Measurements from ENCODE around the gene RALGAPA2. TPM values are rescaled to one million over a fixed set of nuclear protein-coding genes. Genes with fewer than 3 reads are reported as not detected.
"Not testable (repeated sequence)": the region's sequence is repeated elsewhere in the genome, so short reads cannot be mapped to it uniquely, and the experiment has no call there.

RALGAPA2 gene
- total RNA-seq, 4 donors from 2014 or later = 25.9 to 48.9 (median 38.6) TPM

DNA sequence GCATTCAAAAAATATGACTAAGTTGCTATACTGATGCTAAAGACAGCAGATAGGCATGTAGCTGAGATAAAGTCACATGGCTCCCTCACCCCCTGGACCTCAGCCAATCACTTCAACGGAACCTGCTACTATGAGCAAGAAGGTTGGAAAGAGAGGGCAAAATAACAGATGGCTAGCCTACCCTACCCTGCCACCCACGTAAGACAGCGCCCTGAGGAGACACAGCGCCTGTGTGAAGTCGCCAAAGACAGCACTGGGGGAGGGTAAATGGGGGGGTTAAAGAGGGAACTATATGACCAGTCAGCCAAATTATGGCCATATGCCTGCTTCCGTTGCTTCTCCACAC lies 163.2 kb downstream of the RALGAPA2 start:
- Histone ChIP-seq H3K4me3 (no peak overlapping the region), H3K9me3 (no peaks in the 10 kb centered on the region), H3K27ac (no peak overlapping the region), H3K4me1 (no peaks in the 10 kb centered on the region), H3K36me3 (no peaks in the 10 kb centered on the region), H3K27me3 (no peaks in the 10 kb centered on the region)
- intact Hi-C loops (cut with DNase I; ENCODE audit: low total_unique reads) = no loop called here
- no peak for DNase-seq
- TF ChIP-seq CTCF (IDR thresholded peaks at IDR 0.05) = no peak
- TF ChIP-seq POLR2A (IDR thresholded peaks at IDR 0.05) = no peak

- TF ChIP-seq CTCF (IDR thresholded peaks at IDR 0.05) (no peak), POLR2A (IDR thresholded peaks at IDR 0.05) (no peak)
- intact Hi-C loops (cut with DNase I; ENCODE audit: low total_unique reads) = no loop called here
- DNase-seq = no peak
Measured at GRCh38 chr20:20548527-20549266, 163.7 kb downstream of the RALGAPA2 start.

DNA sequence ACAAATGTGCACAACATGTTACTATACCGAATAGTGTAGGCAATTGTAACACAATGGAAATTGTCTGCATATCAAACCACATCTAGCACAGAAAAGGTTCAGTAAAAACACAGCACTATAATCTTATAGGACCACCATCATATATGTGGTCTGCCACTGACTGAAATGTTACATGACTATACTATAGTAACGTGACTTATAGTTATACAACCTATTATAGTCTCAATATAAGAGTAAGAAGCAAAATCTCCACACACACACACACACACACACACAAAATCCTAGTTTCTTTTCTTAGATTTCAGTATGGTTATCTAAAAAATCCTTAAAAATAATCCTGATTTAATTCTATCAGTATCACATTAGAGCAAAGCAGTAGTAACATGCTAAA lies 164.6 kb downstream of the RALGAPA2 start:
- Histone ChIP-seq H3K4me3 (no peak overlapping the region), H3K9me3 (no peaks in the 10 kb centered on the region), H3K36me3 (no peaks in the 10 kb centered on the region), H3K27ac (no peak overlapping the region), H3K27me3 (no peaks in the 10 kb centered on the region), H3K4me1 (no peaks in the 10 kb centered on the region)
- TF ChIP-seq POLR2A (IDR thresholded peaks at IDR 0.05) (no peak), CTCF (IDR thresholded peaks at IDR 0.05) (no peak)
- no peak for DNase-seq
- intact Hi-C loops (cut with DNase I; ENCODE audit: low total_unique reads) = no loop called here

More at GRCh38 chr20:20548527-20549266, 163.7 kb downstream of the RALGAPA2 start:
- Histone ChIP-seq H3K4me3 (no peak overlapping the region), H3K27ac (no peak overlapping the region), H3K27me3 (no peaks in the 10 kb centered on the region), H3K9me3 (no peaks in the 10 kb centered on the region), H3K4me1 (no peaks in the 10 kb centered on the region), H3K36me3 (no peaks in the 10 kb centered on the region)

DNA sequence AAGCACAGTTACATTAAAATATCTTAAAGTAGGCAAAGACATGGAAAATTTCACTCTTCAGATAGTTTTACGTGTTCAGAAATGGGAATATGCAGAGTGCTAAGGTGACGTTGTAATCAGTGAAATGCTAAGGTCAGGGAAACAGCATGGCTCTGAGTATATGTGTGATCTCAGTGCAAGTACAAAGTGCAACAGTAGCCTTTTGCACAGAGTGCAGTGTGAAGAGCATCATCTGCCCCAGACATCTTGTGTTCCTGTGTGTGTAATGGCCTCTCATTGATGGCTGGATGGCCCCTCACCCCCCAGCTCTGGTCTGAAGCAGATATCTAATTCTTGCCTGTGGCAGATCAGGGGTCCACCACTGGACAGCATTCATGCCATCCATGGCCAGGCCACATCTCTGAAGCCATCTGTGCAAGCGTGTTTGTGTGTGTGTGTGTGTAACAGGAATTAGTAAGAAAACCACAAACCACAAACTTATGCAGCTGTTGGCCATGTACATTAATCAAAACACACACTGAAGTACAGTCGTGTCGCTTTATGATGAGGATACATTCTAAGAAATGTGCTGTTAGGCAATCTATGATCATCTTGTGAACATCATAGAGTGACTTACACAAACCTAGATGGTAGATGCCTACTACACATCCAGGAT lies 165.1 kb downstream of the RALGAPA2 start:
- Histone ChIP-seq H3K4me3 (no peak overlapping the region), H3K9me3 (no peaks in the 10 kb centered on the region), H3K27ac (no peak overlapping the region), H3K27me3 (no peaks in the 10 kb centered on the region), H3K4me1 (no peaks in the 10 kb centered on the region), H3K36me3 (no peaks in the 10 kb centered on the region)
- intact Hi-C loops (cut with DNase I; ENCODE audit: low total_unique reads) = no loop called here
- TF ChIP-seq POLR2A (IDR thresholded peaks at IDR 0.05) (no peak), CTCF (IDR thresholded peaks at IDR 0.05) (no peak)
- DNase-seq = no peak

- Histone ChIP-seq H3K27me3 (no peaks in the 10 kb centered on the region), H3K36me3 (no peaks in the 10 kb centered on the region), H3K4me1 (no peaks in the 10 kb centered on the region), H3K9me3 (no peaks in the 10 kb centered on the region), H3K27ac (no peak overlapping the region), H3K4me3 (no peak overlapping the region)
- TF ChIP-seq CTCF (IDR thresholded peaks at IDR 0.05) = no peak
- no peak for TF ChIP-seq POLR2A (IDR thresholded peaks at IDR 0.05)
- DNase-seq = no peak
- intact Hi-C loops (cut with DNase I; ENCODE audit: low total_unique reads) = no loop called here
Measured at GRCh38 chr20:20546402-20546801, 166.0 kb downstream of the RALGAPA2 start.

- intact Hi-C loops (cut with DNase I; ENCODE audit: low total_unique reads) = not testable (repeated sequence)
Measured at GRCh38 chr20:20543348-20543747, 169.1 kb downstream of the RALGAPA2 start.

More at GRCh38 chr20:20543348-20543747, 169.1 kb downstream of the RALGAPA2 start:
- H3K27ac ChIP-seq, H3K36me3 ChIP-seq, H3K27me3 ChIP-seq, DNase-seq, H3K4me1 ChIP-seq, H3K9me3 ChIP-seq, H3K4me3 ChIP-seq: not testable (repeated sequence)
